K562 treated with DMSO at 1 percent for 48 hours (cell line): ENCODE results near the gene AARS1. TPM values are rescaled to one million over a fixed set of nuclear protein-coding genes. Genes with fewer than 3 reads are reported as not detected.

Experiments used
- total RNA-seq: library from RNA; unstranded; fragments of 300-600 nt; gene quantifications from 2 replicates; pipeline ENCODE4 v1.2.3, GENCODE V29; 2022; ENCODE audit warnings: low replicate concordance; ENCODE audit errors: extremely low read depth

Gene AARS1
- total RNA-seq = 211 and 608 TPM in 2 replicates

GRCh38 chr16:70289229-70290094, at the start of gene AARS1:
AARS1 (minus strand) TSS chr16:70289506; CDS start chr16:70282763, 6,743 bp downstream.

GRCh38 chr16:70298988-70299938, 10.0 kb upstream of the AARS1 start, which contains the start of gene DDX19B:
DDX19B (plus strand) TSS chr16:70299186; CDS start chr16:70299298, 112 bp downstream.

GRCh38 chr16:70251629-70252354, 37.5 kb downstream of the AARS1 start, which contains the start of gene EXOSC6:
EXOSC6 (minus strand) TSS chr16:70251940; CDS start chr16:70251900, 40 bp downstream.

Other genes starting within 250 kb of the AARS1 start
- not detected in 2 replicates for gene PDPR, start 175.2 kb downstream of the AARS1 start, total RNA-seq
- gene CLEC18C, start 115.7 kb downstream of the AARS1 start, total RNA-seq = not detected in 2 replicates
- gene EXOSC6, start 37.6 kb downstream of the AARS1 start, total RNA-seq = not detected in 2 replicates
- gene DDX19B, start 9.7 kb upstream of the AARS1 start, total RNA-seq = not detected in 2 replicates
- gene DDX19A, start 57.4 kb upstream of the AARS1 start, total RNA-seq = not detected in 2 replicates
- not detected in 2 replicates for gene ST3GAL2, start 149.6 kb upstream of the AARS1 start, total RNA-seq
- gene FCSK, start 165.1 kb upstream of the AARS1 start, total RNA-seq = not detected in 2 replicates
- 178 TPM in 1 of 2 replicates, not detected in the other for gene COG4, start 234.0 kb upstream of the AARS1 start, total RNA-seq
- gene SF3B3, start 234.3 kb upstream of the AARS1 start, total RNA-seq = not detected in 2 replicates